Measurements from ENCODE around the gene GLTP.

GRCh38 chr12:109835827-109836226, 44.5 kb downstream of the GLTP start:
- TF ChIP-seq CTCF (IDR thresholded peaks at IDR 0.05; ENCODE audit: insufficient read depth, low read depth, low read length), result no peak
- TF ChIP-seq EZH2 (IDR thresholded peaks at IDR 0.05; ENCODE audit: insufficient read depth, low read length), result no peak
